Loucy (cell line): ENCODE measurements around the gene NKAIN2.

Experiments
- CTCF ChIP-seq: fragments of 200-600 bp; sonication (generic); conservative IDR thresholded peaks from 2 replicates; pipeline ENCODE4 v1.5.1; 2014; ENCODE audit warnings: mild to moderate bottlenecking, antibody characterized with exemption, low read length
- EZH2phosphoT487 ChIP-seq: fragments of 200-600 bp; IDR thresholded peaks from 2 replicates; pipeline ENCODE4 v1.6.1; 2018; ENCODE audit warnings: antibody characterized with exemption, mild to moderate bottlenecking, moderate library complexity, borderline replicate concordance

GRCh38 chr6:124090491-124090890, 286.8 kb downstream of the NKAIN2 start:
- no peak for TF ChIP-seq EZH2phosphoT487
- TF ChIP-seq CTCF = no peak
